Skin of body (tissue), 2 donors: ENCODE measurements around the gene MUSTN1. TPM values are rescaled to one million over a fixed set of nuclear protein-coding genes. Genes with fewer than 3 reads are reported as not detected.
A peak's percentile ranks its signal among the peaks of the same experiment; 100 is the strongest.

Experiments used
- DNase-seq: peaks from one replicate; lab custom pipeline; 2025; lab: John Stamatoyannopoulos, UW
- total RNA-seq: library from RNA; depleted of rRNA; stranded (reverse); fragments of >200 nt; gene quantifications from one replicate; pipeline ENCODE4 v1.2.3, GENCODE V29; 2014

The MUSTN1 gene
- total RNA-seq, 1 donor from 2014 or later, result 9.6 TPM

GRCh38 chr3:52852419-52852818 lies 17.6 kb upstream of the MUSTN1 start:
- DNase-seq, result no peak

- DNase-seq, result peak; percentile 7
Observed at GRCh38 chr3:52851348-52851747, 16.5 kb upstream of the MUSTN1 start.

GRCh38 chr3:52849656-52850055 lies 14.8 kb upstream of the MUSTN1 start:
- no peak for DNase-seq

GRCh38 chr3:52848617-52849016 lies 13.8 kb upstream of the MUSTN1 start:
- DNase-seq, result no peak

- no peak for DNase-seq
Observed at GRCh38 chr3:52847726-52848125, 12.9 kb upstream of the MUSTN1 start.

- no peak for DNase-seq
Observed at GRCh38 chr3:52847241-52847640, 12.4 kb upstream of the MUSTN1 start.

- no peak for DNase-seq
Observed at GRCh38 chr3:52846432-52846965, 11.7 kb upstream of the MUSTN1 start.

- no peak for DNase-seq
Observed at GRCh38 chr3:52845691-52846431, 11.0 kb upstream of the MUSTN1 start.

- peak; percentile 33 for DNase-seq
Observed at GRCh38 chr3:52845157-52845556, 10.3 kb upstream of the MUSTN1 start.

- no peak for DNase-seq
Observed at GRCh38 chr3:52844290-52844975, 9.6 kb upstream of the MUSTN1 start.

- DNase-seq, result no peak
Observed at GRCh38 chr3:52843881-52844280, 9.1 kb upstream of the MUSTN1 start.

- peak; percentile 3 for DNase-seq
Observed at GRCh38 chr3:52843108-52843865, 8.5 kb upstream of the MUSTN1 start.

- DNase-seq, result no peak
Observed at GRCh38 chr3:52842424-52842823, 7.6 kb upstream of the MUSTN1 start.

- no peak for DNase-seq
Observed at GRCh38 chr3:52841981-52842340, 7.1 kb upstream of the MUSTN1 start.

GRCh38 chr3:52841211-52841980 lies 6.6 kb upstream of the MUSTN1 start:
- DNase-seq, result no peak

- DNase-seq, result no peak
Observed at GRCh38 chr3:52839892-52840545, 5.2 kb upstream of the MUSTN1 start.

- no peak for DNase-seq
Observed at GRCh38 chr3:52839268-52839575, 4.4 kb upstream of the MUSTN1 start.

- no peak for DNase-seq
Observed at GRCh38 chr3:52838561-52839267, 3.9 kb upstream of the MUSTN1 start.

- no peak for DNase-seq
Observed at GRCh38 chr3:52836986-52837385, 2.2 kb upstream of the MUSTN1 start.

GRCh38 chr3:52836471-52836845 lies 1.6 kb upstream of the MUSTN1 start:
- DNase-seq, result no peak
